Measurements from ENCODE around the gene TASP1.
"Not testable (repeated sequence)": the region's sequence is repeated elsewhere in the genome, so short reads cannot be mapped to it uniquely, and the experiment has no call there.

The TASP1 gene

DNA sequence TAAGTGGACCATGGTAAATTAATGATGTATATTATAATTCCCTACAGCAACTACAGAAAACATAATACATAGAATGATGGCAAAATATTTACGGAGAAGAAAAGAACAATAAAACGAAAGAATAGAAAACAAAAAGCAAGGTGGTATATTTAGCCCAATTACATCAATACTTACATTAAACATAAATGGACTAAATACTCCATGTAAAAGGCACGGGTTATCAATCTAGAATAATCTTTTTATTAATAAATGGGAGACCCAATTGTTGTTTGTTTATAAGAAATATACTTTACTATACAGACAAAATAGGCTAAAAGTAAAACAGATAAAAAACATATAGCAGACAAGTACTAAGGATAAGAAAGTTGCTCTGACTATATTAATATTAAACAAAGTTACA, 137.2 kb downstream of the TASP1 start:
- DNase-seq (ENCODE audit: extremely low read depth, low read depth) = no peak
- TF ChIP-seq, protein P1, sequence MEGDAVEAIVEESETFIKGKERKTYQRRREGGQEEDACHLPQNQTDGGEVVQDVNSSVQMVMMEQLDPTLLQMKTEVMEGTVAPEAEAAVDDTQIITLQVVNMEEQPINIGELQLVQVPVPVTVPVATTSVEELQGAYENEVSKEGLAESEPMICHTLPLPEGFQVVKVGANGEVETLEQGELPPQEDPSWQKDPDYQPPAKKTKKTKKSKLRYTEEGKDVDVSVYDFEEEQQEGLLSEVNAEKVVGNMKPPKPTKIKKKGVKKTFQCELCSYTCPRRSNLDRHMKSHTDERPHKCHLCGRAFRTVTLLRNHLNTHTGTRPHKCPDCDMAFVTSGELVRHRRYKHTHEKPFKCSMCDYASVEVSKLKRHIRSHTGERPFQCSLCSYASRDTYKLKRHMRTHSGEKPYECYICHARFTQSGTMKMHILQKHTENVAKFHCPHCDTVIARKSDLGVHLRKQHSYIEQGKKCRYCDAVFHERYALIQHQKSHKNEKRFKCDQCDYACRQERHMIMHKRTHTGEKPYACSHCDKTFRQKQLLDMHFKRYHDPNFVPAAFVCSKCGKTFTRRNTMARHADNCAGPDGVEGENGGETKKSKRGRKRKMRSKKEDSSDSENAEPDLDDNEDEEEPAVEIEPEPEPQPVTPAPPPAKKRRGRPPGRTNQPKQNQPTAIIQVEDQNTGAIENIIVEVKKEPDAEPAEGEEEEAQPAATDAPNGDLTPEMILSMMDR (IDR thresholded peaks at IDR 0.05; ENCODE audit: low read depth, low read length, missing control alignments) = no peak
- no peak overlapping the region for H3K4me3 ChIP-seq (replicated peaks; ENCODE audit: low read depth, low read length)

DNA sequence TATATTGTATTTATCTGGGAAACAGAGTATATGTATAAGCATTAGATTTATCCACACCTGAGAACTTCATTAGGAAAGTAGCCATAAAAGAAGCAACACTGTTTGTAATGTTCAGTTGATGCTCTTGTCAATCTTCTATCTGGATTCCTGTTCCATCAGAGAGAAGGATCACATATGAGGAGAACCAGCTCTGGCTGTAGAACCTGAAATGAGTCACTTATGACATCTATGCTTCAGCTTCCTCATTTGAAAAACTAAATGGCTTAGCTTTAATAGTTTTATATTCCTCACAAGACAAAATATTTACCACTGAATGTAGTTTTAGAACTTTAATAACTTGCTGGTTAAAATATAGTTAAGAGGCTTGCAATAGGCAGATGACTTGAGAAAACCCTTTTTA, 144.7 kb downstream of the TASP1 start:
- TF ChIP-seq, protein P1 (IDR thresholded peaks at IDR 0.05; ENCODE audit: low read depth, low read length, missing control alignments) = no peak
- no peak for DNase-seq (ENCODE audit: extremely low read depth, low read depth)
- no peak overlapping the region for H3K4me3 ChIP-seq (replicated peaks; ENCODE audit: low read depth, low read length)

GRCh38 chr20:13493143-13493542, 145.6 kb downstream of the TASP1 start:
- no peak for DNase-seq (ENCODE audit: extremely low read depth, low read depth)
- TF ChIP-seq, protein P1 (IDR thresholded peaks at IDR 0.05; ENCODE audit: low read depth, low read length, missing control alignments) = no peak
- no peak overlapping the region for H3K4me3 ChIP-seq (replicated peaks; ENCODE audit: low read depth, low read length)

DNA sequence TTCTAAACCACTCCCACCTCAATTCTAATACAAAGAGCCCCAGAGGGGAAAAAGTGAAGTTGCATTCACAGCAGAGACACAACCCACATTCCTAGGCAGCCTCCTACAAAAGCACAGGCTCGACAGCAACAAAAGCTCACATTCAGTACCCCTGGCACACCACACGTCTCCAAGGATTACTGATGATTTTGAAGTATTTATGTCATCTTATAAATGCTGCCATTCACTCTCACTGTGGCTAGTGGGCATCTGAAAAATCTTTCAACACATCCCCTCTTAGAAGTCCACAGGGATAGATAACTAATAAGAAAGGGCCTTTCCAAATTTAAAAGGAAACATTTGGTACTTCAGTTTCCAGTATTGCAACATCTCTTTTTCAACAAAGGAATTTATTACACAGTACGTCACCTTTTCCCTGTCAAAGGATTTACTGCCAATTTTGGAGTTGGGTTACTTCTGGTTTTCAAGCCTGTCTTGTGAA, 146.7 kb downstream of the TASP1 start:
- peak; percentile 32 for DNase-seq (ENCODE audit: extremely low read depth, low read depth)
- H3K4me3 ChIP-seq (replicated peaks; ENCODE audit: low read depth, low read length) = no peak overlapping the region
- TF ChIP-seq, protein P1 (IDR thresholded peaks at IDR 0.05; ENCODE audit: low read depth, low read length, missing control alignments) = no peak

GRCh38 chr20:13487202-13487601, 151.5 kb downstream of the TASP1 start:
- no peak for DNase-seq (ENCODE audit: extremely low read depth, low read depth)
- no peak overlapping the region for H3K4me3 ChIP-seq (replicated peaks; ENCODE audit: low read depth, low read length)
- TF ChIP-seq, protein P1 (IDR thresholded peaks at IDR 0.05; ENCODE audit: low read depth, low read length, missing control alignments) = no peak

DNA sequence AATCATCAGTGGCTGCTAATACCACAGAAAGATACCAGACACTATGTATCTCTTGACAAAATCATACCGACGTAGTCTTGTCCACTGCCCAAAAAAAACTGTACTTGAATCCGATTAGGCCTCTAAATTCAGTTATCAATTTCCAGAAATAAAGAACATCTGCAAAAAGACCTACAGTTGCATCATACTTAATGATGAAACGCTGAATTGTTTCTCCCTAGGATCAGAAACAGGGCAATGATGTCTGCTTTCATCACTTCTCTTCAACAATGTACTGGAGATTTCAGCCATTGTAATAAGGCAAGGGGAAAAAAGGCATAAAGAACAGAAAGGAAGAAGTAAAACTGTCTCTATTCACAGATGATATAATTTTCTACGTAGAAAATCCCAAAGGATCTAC, 152.0 kb downstream of the TASP1 start:
- TF ChIP-seq, protein P1 (IDR thresholded peaks at IDR 0.05; ENCODE audit: low read depth, low read length, missing control alignments) = no peak
- no peak for DNase-seq (ENCODE audit: extremely low read depth, low read depth)
- H3K4me3 ChIP-seq (replicated peaks; ENCODE audit: low read depth, low read length) = no peak overlapping the region

GRCh38 chr20:13485576-13485975, 153.2 kb downstream of the TASP1 start:
- no peak for DNase-seq (ENCODE audit: extremely low read depth, low read depth)
- TF ChIP-seq, protein P1 (IDR thresholded peaks at IDR 0.05; ENCODE audit: low read depth, low read length, missing control alignments) = no peak
- H3K4me3 ChIP-seq (replicated peaks; ENCODE audit: low read depth, low read length) = no peak overlapping the region

- DNase-seq (ENCODE audit: extremely low read depth, low read depth); H3K4me3 ChIP-seq (replicated peaks; ENCODE audit: low read depth, low read length): not testable (repeated sequence)
Measured at GRCh38 chr20:13485019-13485418, 153.7 kb downstream of the TASP1 start.

DNA sequence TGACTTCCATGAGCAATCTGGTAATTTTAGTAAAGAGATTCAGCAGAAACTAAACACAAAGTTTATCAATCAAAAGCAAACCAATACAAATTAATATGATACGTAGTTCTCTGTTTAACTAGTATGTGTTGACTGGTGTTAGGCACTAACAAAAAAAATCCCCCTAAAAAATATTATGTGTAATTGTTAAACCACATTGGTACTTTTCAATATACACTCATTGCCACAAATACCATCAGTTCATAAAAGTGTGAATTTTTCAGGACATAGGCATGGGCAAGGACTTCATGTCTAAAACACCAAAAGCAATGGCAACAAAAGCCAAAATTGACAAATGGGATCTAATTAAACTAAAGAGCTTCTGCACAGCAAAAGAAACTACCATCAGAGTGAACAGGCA, 155.3 kb downstream of the TASP1 start:
- H3K4me3 ChIP-seq (replicated peaks; ENCODE audit: low read depth, low read length); DNase-seq (ENCODE audit: extremely low read depth, low read depth): not testable (repeated sequence)
